ENCODE data around the gene ARHGEF1. TPM values are rescaled to one million over a fixed set of nuclear protein-coding genes. Genes with fewer than 3 reads are reported as not detected.

ARHGEF1 gene
- total RNA-seq, 1 donor from 2014 or later = 10.9 TPM

DNA sequence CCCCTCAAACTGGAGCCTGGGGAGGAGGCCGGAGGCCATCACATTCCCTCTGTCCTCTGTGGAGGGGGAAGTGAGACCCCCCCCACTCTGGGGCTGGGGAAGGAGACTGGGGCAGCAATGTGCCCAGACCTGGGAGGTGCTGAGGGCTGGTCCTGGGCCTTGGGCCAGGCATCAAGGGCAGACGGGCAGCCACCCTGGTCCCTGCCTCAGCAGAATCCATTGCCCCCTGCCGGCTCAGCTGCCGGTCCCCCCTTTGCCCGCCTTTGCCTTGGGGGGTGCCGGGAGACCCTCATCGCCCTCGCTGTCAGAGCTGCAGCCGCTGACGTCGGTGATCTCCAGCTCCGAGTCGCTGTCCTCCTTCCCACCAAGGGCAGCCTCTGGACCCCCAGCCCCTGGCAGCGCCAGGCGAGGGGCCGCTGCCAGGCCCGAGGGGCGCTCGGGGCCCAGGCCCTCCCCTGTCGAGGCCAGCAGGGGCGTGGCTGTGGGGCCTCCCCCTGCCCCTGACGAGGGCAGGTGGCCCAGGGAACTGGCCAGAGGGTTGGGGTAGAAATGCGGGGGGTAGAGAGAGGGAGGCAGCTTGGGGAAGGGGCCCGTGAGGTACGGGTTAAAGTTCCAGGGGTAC is 25.1 kb downstream of the ARHGEF1 start:
- Histone ChIP-seq H3K9me3 (ENCODE audit: low read depth) (no peaks in the 10 kb centered on the region), H3K4me1 (peaks cover 8% of the 10 kb centered on the region), H3K79me2 (ENCODE audit: low read depth) (no peaks in the 10 kb centered on the region), H3K9ac (no peak overlapping the region), H3K4me2 (no peak overlapping the region), H3K36me3 (no peaks in the 10 kb centered on the region), H3K27ac (no peak overlapping the region), H3K27me3 (peaks cover 45% of the 10 kb centered on the region), H3K4me3 (no peak overlapping the region), H2AFZ (replicated peaks) (no peak overlapping the region), H3F3A (ENCODE audit: low read depth) (no peaks in the 10 kb centered on the region), H4K20me1 (ENCODE audit: low read depth) (peaks cover 17% of the 10 kb centered on the region)
- no peak for TF ChIP-seq EZH2phosphoT487 (IDR thresholded peaks at IDR 0.05)
- TF ChIP-seq, protein P1, sequence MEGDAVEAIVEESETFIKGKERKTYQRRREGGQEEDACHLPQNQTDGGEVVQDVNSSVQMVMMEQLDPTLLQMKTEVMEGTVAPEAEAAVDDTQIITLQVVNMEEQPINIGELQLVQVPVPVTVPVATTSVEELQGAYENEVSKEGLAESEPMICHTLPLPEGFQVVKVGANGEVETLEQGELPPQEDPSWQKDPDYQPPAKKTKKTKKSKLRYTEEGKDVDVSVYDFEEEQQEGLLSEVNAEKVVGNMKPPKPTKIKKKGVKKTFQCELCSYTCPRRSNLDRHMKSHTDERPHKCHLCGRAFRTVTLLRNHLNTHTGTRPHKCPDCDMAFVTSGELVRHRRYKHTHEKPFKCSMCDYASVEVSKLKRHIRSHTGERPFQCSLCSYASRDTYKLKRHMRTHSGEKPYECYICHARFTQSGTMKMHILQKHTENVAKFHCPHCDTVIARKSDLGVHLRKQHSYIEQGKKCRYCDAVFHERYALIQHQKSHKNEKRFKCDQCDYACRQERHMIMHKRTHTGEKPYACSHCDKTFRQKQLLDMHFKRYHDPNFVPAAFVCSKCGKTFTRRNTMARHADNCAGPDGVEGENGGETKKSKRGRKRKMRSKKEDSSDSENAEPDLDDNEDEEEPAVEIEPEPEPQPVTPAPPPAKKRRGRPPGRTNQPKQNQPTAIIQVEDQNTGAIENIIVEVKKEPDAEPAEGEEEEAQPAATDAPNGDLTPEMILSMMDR (IDR thresholded peaks at IDR 0.05) = no peak
- TF ChIP-seq EZH2 (IDR thresholded peaks at IDR 0.05) = no peak
- Mint-ChIP-seq H3K9me3 (no peaks in the 10 kb centered on the region), H3K4me3 (no peak overlapping the region), H3K4me1 (peaks cover 4% of the 10 kb centered on the region), H3K27me3 (ENCODE audit: insufficient read depth, low read depth) (peaks cover 24% of the 10 kb centered on the region), H3K27ac (no peak overlapping the region), H3K36me3 (peaks cover 5% of the 10 kb centered on the region)
- no peak for DNase-seq (ENCODE audit: low spot score)

- no peaks in the 10 kb centered on the region for H3K79me2 ChIP-seq (ENCODE audit: low read depth)
- H3F3A ChIP-seq (ENCODE audit: low read depth) = no peaks in the 10 kb centered on the region
- peaks cover 8% of the 10 kb centered on the region for H3K4me1 ChIP-seq
- Mint-ChIP-seq H3K27ac (no peak overlapping the region), H3K9me3 (no peaks in the 10 kb centered on the region), H3K27me3 (ENCODE audit: insufficient read depth, low read depth) (peaks cover 28% of the 10 kb centered on the region), H3K4me1 (peaks cover 4% of the 10 kb centered on the region), H3K4me3 (no peak overlapping the region), H3K36me3 (peaks cover 2% of the 10 kb centered on the region)
- no peak overlapping the region for H3K9ac ChIP-seq
- no peak for TF ChIP-seq EZH2phosphoT487 (IDR thresholded peaks at IDR 0.05)
- TF ChIP-seq, protein P1 (IDR thresholded peaks at IDR 0.05) = no peak
- TF ChIP-seq EZH2 (IDR thresholded peaks at IDR 0.05) = no peak
- H3K36me3 ChIP-seq = no peaks in the 10 kb centered on the region
- peaks cover 23% of the 10 kb centered on the region for H4K20me1 ChIP-seq (ENCODE audit: low read depth)
- H3K4me3 ChIP-seq = no peak overlapping the region
- H3K27me3 ChIP-seq = peaks cover 53% of the 10 kb centered on the region
- DNase-seq (ENCODE audit: low spot score) = no peak
- H3K9me3 ChIP-seq (ENCODE audit: low read depth) = no peaks in the 10 kb centered on the region
- no peak overlapping the region for H3K4me2 ChIP-seq
- no peak overlapping the region for H3K27ac ChIP-seq
- no peak overlapping the region for H2AFZ ChIP-seq (replicated peaks)
Observed at GRCh38 chr19:41908724-41909464, 25.9 kb downstream of the ARHGEF1 start.

DNA sequence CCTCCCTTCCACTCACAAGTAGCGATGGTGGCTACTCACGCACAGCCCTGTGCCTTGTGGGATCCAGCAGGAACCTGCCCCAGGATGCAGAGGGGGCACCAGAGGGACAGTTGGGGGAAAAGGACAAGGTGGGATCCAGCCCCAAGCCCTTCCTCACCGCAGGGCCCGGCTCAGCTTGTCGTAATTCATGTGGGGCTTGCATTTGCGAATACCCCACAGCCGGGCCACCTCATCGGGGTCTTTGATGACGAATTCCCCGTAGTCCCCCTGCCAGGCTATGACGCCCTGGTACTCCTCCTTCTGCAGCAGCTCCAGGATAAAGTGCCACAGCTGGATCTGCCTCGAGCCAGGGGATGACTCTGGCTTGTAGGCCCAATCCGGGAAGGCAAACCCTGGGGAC is 26.7 kb downstream of the ARHGEF1 start:
- H2AFZ ChIP-seq (replicated peaks) = no peak overlapping the region
- peaks cover 8% of the 10 kb centered on the region for H3K4me1 ChIP-seq
- H3K9me3 ChIP-seq (ENCODE audit: low read depth) = no peaks in the 10 kb centered on the region
- no peaks in the 10 kb centered on the region for H3F3A ChIP-seq (ENCODE audit: low read depth)
- H3K36me3 ChIP-seq = no peaks in the 10 kb centered on the region
- H3K4me3 ChIP-seq = no peak overlapping the region
- no peak overlapping the region for H3K9ac ChIP-seq
- H4K20me1 ChIP-seq (ENCODE audit: low read depth) = peaks cover 26% of the 10 kb centered on the region
- Mint-ChIP-seq H3K4me1 (peaks cover 4% of the 10 kb centered on the region), H3K36me3 (no peaks in the 10 kb centered on the region), H3K27ac (no peak overlapping the region), H3K4me3 (no peak overlapping the region), H3K9me3 (no peaks in the 10 kb centered on the region), H3K27me3 (ENCODE audit: insufficient read depth, low read depth) (peaks cover 35% of the 10 kb centered on the region)
- H3K79me2 ChIP-seq (ENCODE audit: low read depth) = no peaks in the 10 kb centered on the region
- H3K27me3 ChIP-seq = peaks cover 61% of the 10 kb centered on the region
- H3K27ac ChIP-seq = no peak overlapping the region
- TF ChIP-seq EZH2phosphoT487 (IDR thresholded peaks at IDR 0.05) (no peak), EZH2 (IDR thresholded peaks at IDR 0.05) (no peak)
- TF ChIP-seq, protein P1 (IDR thresholded peaks at IDR 0.05) = no peak
- no peak for DNase-seq (ENCODE audit: low spot score)
- H3K4me2 ChIP-seq = no peak overlapping the region

Data from neural progenitor cell (in vitro differentiated cells).